ENCODE data around the gene GPC3.
"Not testable (repeated sequence)": the region's sequence is repeated elsewhere in the genome, so short reads cannot be mapped to it uniquely, and the experiment has no call there.

GPC3 gene

GRCh38 chrX:134019567-134020206 lies 34.3 kb upstream of the GPC3 start:
- H3K27me3 ChIP-seq (ENCODE audit: control insufficient read depth, low read length): no peaks in the 10 kb centered on the region
- no peaks in the 10 kb centered on the region for H3F3A ChIP-seq (ENCODE audit: control insufficient read depth, insufficient read depth)
- no peaks in the 10 kb centered on the region for H3K36me3 ChIP-seq (ENCODE audit: control insufficient read depth, low read length)
- H3K27ac ChIP-seq (ENCODE audit: low read depth, low read length): no peak overlapping the region
- no peaks in the 10 kb centered on the region for H3K9me2 ChIP-seq (replicated peaks; ENCODE audit: control insufficient read depth, low read length)
- H3K79me2 ChIP-seq (ENCODE audit: control insufficient read depth, low read length): no peaks in the 10 kb centered on the region
- H3K4me1 ChIP-seq (ENCODE audit: control insufficient read depth, low read length): no peaks in the 10 kb centered on the region
- H4K20me1 ChIP-seq (ENCODE audit: control insufficient read depth, insufficient read depth, low read depth, low read length): no peaks in the 10 kb centered on the region
- H3K4me2 ChIP-seq (ENCODE audit: low read length): no peak overlapping the region
- H3K9me3 ChIP-seq (ENCODE audit: control insufficient read depth, insufficient read depth, low read length): no peaks in the 10 kb centered on the region
- TF ChIP-seq, protein P1, sequence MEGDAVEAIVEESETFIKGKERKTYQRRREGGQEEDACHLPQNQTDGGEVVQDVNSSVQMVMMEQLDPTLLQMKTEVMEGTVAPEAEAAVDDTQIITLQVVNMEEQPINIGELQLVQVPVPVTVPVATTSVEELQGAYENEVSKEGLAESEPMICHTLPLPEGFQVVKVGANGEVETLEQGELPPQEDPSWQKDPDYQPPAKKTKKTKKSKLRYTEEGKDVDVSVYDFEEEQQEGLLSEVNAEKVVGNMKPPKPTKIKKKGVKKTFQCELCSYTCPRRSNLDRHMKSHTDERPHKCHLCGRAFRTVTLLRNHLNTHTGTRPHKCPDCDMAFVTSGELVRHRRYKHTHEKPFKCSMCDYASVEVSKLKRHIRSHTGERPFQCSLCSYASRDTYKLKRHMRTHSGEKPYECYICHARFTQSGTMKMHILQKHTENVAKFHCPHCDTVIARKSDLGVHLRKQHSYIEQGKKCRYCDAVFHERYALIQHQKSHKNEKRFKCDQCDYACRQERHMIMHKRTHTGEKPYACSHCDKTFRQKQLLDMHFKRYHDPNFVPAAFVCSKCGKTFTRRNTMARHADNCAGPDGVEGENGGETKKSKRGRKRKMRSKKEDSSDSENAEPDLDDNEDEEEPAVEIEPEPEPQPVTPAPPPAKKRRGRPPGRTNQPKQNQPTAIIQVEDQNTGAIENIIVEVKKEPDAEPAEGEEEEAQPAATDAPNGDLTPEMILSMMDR (IDR thresholded peaks at IDR 0.05; ENCODE audit: low read depth, low read length, poor library complexity, severe bottlenecking): no peak
- TF ChIP-seq EZH2phosphoT487 (IDR thresholded peaks at IDR 0.05; ENCODE audit: borderline replicate concordance, low read length): no peak
- H3K4me3 ChIP-seq (ENCODE audit: low read length): no peak overlapping the region

DNA sequence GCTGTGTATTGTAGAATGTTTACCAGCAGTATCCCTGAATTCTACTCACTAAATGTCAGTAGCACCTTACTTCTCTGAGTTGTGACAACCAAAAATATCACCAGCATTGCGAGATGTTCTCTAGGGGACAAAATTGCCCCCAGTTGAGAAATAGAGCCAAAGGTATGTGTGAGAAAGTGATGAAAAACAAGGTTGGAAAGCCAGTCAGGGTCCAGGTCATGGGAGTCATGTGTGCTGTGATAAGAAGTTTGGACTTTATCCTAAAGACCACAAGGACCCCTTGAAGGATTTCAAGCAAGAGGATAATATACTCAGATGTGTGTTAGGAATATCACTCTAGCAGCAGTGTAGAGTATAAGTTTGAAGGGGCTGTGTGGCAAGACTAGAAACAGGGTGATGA lies 30.9 kb upstream of the GPC3 start:
- H3K9me2 ChIP-seq (replicated peaks; ENCODE audit: control insufficient read depth, low read length); H3F3A ChIP-seq (ENCODE audit: control insufficient read depth, insufficient read depth); H3K4me2 ChIP-seq (ENCODE audit: low read length); H3K36me3 ChIP-seq (ENCODE audit: control insufficient read depth, low read length); H3K9me3 ChIP-seq (ENCODE audit: control insufficient read depth, insufficient read depth, low read length); H3K79me2 ChIP-seq (ENCODE audit: control insufficient read depth, low read length); H3K4me3 ChIP-seq (ENCODE audit: low read length); H3K27ac ChIP-seq (ENCODE audit: low read depth, low read length); H4K20me1 ChIP-seq (ENCODE audit: control insufficient read depth, insufficient read depth, low read depth, low read length); H3K27me3 ChIP-seq (ENCODE audit: control insufficient read depth, low read length); H3K4me1 ChIP-seq (ENCODE audit: control insufficient read depth, low read length): not testable (repeated sequence)

- H3K79me2 ChIP-seq (ENCODE audit: control insufficient read depth, low read length); H3K4me2 ChIP-seq (ENCODE audit: low read length); H3K9me2 ChIP-seq (replicated peaks; ENCODE audit: control insufficient read depth, low read length); H3K36me3 ChIP-seq (ENCODE audit: control insufficient read depth, low read length); H3K4me3 ChIP-seq (ENCODE audit: low read length); H3K27me3 ChIP-seq (ENCODE audit: control insufficient read depth, low read length); H3F3A ChIP-seq (ENCODE audit: control insufficient read depth, insufficient read depth); H3K9me3 ChIP-seq (ENCODE audit: control insufficient read depth, insufficient read depth, low read length); H3K27ac ChIP-seq (ENCODE audit: low read depth, low read length); H4K20me1 ChIP-seq (ENCODE audit: control insufficient read depth, insufficient read depth, low read depth, low read length); H3K4me1 ChIP-seq (ENCODE audit: control insufficient read depth, low read length): not testable (repeated sequence)
Observed at GRCh38 chrX:134015510-134015909, 30.1 kb upstream of the GPC3 start.

GRCh38 chrX:134013524-134013923 lies 28.1 kb upstream of the GPC3 start:
- Histone ChIP-seq H3K36me3 (ENCODE audit: control insufficient read depth, low read length) (no peaks in the 10 kb centered on the region), H3K79me2 (ENCODE audit: control insufficient read depth, low read length) (no peaks in the 10 kb centered on the region), H3F3A (ENCODE audit: control insufficient read depth, insufficient read depth) (no peaks in the 10 kb centered on the region), H3K4me2 (ENCODE audit: low read length) (no peak overlapping the region), H4K20me1 (ENCODE audit: control insufficient read depth, insufficient read depth, low read depth, low read length) (no peaks in the 10 kb centered on the region), H3K4me3 (ENCODE audit: low read length) (no peak overlapping the region), H3K4me1 (ENCODE audit: control insufficient read depth, low read length) (no peaks in the 10 kb centered on the region), H3K27ac (ENCODE audit: low read depth, low read length) (no peak overlapping the region), H3K27me3 (ENCODE audit: control insufficient read depth, low read length) (no peaks in the 10 kb centered on the region), H3K9me3 (ENCODE audit: control insufficient read depth, insufficient read depth, low read length) (no peaks in the 10 kb centered on the region), H3K9me2 (replicated peaks; ENCODE audit: control insufficient read depth, low read length) (no peaks in the 10 kb centered on the region)
- TF ChIP-seq, protein P1 (IDR thresholded peaks at IDR 0.05; ENCODE audit: low read depth, low read length, poor library complexity, severe bottlenecking): no peak
- no peak for TF ChIP-seq EZH2phosphoT487 (IDR thresholded peaks at IDR 0.05; ENCODE audit: borderline replicate concordance, low read length)

All from DOHH2 (cell line).